RWPE1 (cell line): ENCODE measurements around the gene WRNIP1.

ENCODE experiments used
- CTCF ChIA-PET: fragments of 350-600 bp; sonication (Branson Sonifier 250); formaldehyde crosslinking; extraction: SDS; loops from one replicate; lab custom pipeline; 2021; lab: Yijun Ruan, JAX
- POLR2A ChIA-PET: fragments of 400-600 bp; formaldehyde crosslinking; extraction: SDS; loops from one replicate; lab custom pipeline; 2020; ENCODE audit warnings: antibody characterized with exemption; ENCODE audit not compliant: low non-redundant PET; lab: Yijun Ruan, JAX
- DNase-seq: peaks from one replicate; pipeline ENCODE4 v3.0.0; 2012; ENCODE audit warnings: low spot score
- H3K27ac ChIP-seq: fragments of 450-650 bp; 2 replicates; pipeline ENCODE4 v1.5.1; 2017
- CTCF ChIP-seq: fragments of 450-650 bp; conservative IDR thresholded peaks from 2 replicates; pipeline ENCODE4 v1.5.1; 2017; ENCODE audit warnings: low read depth, mild to moderate bottlenecking

WRNIP1 gene

GRCh38 chr6:2752477-2753109 lies 12.6 kb upstream of the WRNIP1 start:
- no peak for TF ChIP-seq CTCF
- no peak overlapping the region for H3K27ac ChIP-seq
- ChIA-PET POLR2A (no interaction called here), CTCF (no interaction called here)
- no peak for DNase-seq

GRCh38 chr6:2753110-2753489 lies 12.1 kb upstream of the WRNIP1 start:
- POLR2A ChIA-PET = no interaction called here
- TF ChIP-seq CTCF = no peak
- H3K27ac ChIP-seq = no peak overlapping the region
- DNase-seq = no peak
- CTCF ChIA-PET = no interaction called here

GRCh38 chr6:2753743-2754142 lies 11.4 kb upstream of the WRNIP1 start:
- ChIA-PET CTCF (no interaction called here), POLR2A (no interaction called here)
- TF ChIP-seq CTCF = no peak
- DNase-seq = no peak
- no peak overlapping the region for H3K27ac ChIP-seq

- ChIA-PET POLR2A (no interaction called here), CTCF (no interaction called here)
- H3K27ac ChIP-seq = no peak overlapping the region
- no peak for DNase-seq
- TF ChIP-seq CTCF = no peak
Observed at GRCh38 chr6:2754393-2754792, 10.8 kb upstream of the WRNIP1 start.

- H3K27ac ChIP-seq = no peak overlapping the region
- ChIA-PET CTCF (no interaction called here), POLR2A (interaction anchor here (0.6 kb wide), 1 partner anchor 1226 kb away, joined by 3 read pairs; no protein-coding TSS in a partner anchor)
- TF ChIP-seq CTCF = no peak
- DNase-seq = no peak
Observed at GRCh38 chr6:2754911-2755310, 10.3 kb upstream of the WRNIP1 start.

GRCh38 chr6:2755456-2755855 lies 9.7 kb upstream of the WRNIP1 start:
- TF ChIP-seq CTCF = no peak
- CTCF ChIA-PET = no interaction called here
- POLR2A ChIA-PET = interaction anchor here (0.6 kb wide), 1 partner anchor 1227 kb away, joined by 3 read pairs; no protein-coding TSS in a partner anchor
- no peak overlapping the region for H3K27ac ChIP-seq
- DNase-seq = no peak
